Omental fat pad (tissue), 4 donors: ENCODE results near the gene IRX2. TPM values are rescaled to one million over a fixed set of nuclear protein-coding genes. Genes with fewer than 3 reads are reported as not detected.

Experiments
- ATAC-seq: fragments of 150-250 bp; one replicate; pipeline ENCODE4 v1.9.1; 2016; ENCODE audit warnings: mild to moderate bottlenecking, moderate library complexity; ENCODE audit not compliant: low FRiP score
- DNase-seq: peaks from one replicate; pipeline ENCODE4 v3.0.0-alpha.2; 2019; ENCODE audit warnings: low spot score
- CTCF ChIP-seq, 3 donors: fragments of 450-650 bp; IDR thresholded peaks; one replicate each; pipeline ENCODE4 v1.5.1; 2016 to 2017; ENCODE audit warnings: antibody characterized with exemption in 3 of 3, mild to moderate bottlenecking in 3 of 3, moderate library complexity in 2 of 3
- total RNA-seq, 4 donors: library from RNA; depleted of rRNA; stranded (reverse); fragments of >200 nt; gene quantifications; one replicate each; pipeline ENCODE4 v1.1.0, GENCODE V29; 2016

IRX2 gene
- total RNA-seq, 4 donors from 2014 or later = 0.19 to 0.84 (median 0.63) TPM; not detected in 1

DNA sequence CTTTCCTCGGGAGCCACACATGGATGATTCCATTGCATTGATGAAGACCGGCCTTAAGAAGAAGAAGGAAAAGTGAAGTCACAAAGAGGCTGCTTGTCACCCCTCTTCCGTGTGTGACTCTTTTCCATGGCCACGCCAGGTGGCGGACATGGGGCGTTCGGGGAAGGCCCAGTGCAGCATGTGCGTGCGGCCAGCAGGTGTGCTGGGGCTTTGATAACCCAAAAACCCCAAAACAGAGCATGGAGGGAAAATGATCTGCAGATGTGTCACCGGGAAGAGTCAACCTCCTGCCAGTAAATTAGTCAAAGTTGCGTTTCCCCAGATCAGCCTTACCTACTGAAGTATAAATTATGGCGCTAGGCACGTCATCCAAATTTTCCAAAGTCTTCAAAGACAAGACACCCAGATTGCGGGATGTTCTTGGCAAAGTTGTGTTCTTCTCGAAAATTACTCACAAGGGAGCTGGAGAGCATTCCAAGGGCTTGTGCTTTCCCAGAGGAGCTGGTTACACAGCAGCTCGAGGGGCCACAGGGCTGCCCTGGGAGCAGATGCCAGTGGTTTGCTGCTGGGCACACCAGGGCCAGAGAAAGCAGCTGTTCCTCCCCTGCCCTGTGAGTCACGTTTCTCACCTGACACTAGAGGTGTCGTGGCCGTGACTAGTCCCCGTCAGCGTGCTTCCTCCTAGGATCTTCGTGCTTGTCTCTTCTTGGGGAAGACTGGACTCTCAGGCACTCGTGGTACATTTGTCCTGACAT lies 53.9 kb downstream of the IRX2 start:
- DNase-seq (no peak), ATAC-seq (no peak)
- TF ChIP-seq CTCF (IDR thresholded peaks at IDR 0.05) = no peak

- ATAC-seq = no peak
- TF ChIP-seq CTCF (IDR thresholded peaks at IDR 0.05) = no peak
- DNase-seq = no peak
Measured at GRCh38 chr5:2697041-2697440, 54.4 kb downstream of the IRX2 start.
